PC-3 (cell line): ENCODE results near the gene PTPRD.

Experiments used
- EZH2 ChIP-seq: fragments of 300-600 bp; sonication (generic); IDR thresholded peaks from one replicate; pipeline ENCODE4 v1.6.1; 2017; ENCODE audit warnings: antibody characterized with exemption, mild to moderate bottlenecking, low read length; ENCODE audit not compliant: unreplicated experiment
- EZH2phosphoT487 ChIP-seq: fragments of 300-600 bp; sonication (generic); IDR thresholded peaks from 2 replicates; pipeline ENCODE4 v1.6.1; 2018; ENCODE audit warnings: mild to moderate bottlenecking, antibody characterized with exemption, low read length, borderline replicate concordance
- TF ChIP-seq, protein P1 (sequence below): fragments of 300-600 bp; sonication (generic); conservative IDR thresholded peaks from 2 replicates; pipeline ENCODE4 v1.5.1; 2017; ENCODE audit warnings: antibody characterized with exemption, low read depth, mild to moderate bottlenecking, low read length

DNA sequence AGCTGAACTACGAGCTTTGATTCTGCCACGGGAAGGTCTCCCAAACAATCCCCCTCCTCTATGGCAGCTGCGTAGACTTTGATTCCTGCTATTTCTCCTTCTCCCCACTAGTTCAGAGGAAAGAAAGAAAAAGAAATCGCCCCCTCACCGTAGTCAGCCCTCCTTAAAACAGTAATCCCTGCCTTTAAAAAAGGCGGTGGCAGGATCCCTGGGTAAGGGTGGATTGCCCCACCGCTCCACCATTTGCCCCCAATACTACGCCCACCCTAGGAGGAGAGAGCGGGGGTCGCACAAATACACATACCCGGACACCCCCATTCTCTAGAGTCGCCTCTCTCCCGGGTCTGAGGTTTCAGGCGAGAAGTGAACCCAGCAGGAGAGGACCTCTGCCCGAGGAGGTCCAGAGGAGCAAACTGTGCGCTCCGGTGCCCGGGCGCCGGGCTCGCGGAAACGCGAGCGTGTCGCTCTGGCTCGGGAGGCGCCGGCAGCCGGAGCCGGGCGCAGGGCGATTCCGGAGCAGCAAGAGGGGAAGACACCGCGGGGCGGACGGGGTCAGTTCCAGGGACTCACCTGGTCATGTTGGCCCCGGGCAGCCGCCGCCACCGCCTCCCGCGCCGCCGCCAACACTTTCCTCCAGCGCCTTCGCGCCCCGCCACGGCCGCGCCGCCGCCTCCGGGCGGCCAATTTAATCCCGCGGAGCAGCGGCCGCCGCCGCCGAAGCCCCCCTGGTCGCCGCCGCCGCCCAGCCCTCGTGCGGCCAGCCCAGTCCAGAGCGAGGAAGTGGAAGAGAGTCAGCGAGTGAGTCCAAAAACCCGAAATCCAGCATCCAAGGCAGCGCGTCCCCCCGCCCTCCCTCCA, 1755.5 kb downstream of the PTPRD start:
- TF ChIP-seq, protein P1, sequence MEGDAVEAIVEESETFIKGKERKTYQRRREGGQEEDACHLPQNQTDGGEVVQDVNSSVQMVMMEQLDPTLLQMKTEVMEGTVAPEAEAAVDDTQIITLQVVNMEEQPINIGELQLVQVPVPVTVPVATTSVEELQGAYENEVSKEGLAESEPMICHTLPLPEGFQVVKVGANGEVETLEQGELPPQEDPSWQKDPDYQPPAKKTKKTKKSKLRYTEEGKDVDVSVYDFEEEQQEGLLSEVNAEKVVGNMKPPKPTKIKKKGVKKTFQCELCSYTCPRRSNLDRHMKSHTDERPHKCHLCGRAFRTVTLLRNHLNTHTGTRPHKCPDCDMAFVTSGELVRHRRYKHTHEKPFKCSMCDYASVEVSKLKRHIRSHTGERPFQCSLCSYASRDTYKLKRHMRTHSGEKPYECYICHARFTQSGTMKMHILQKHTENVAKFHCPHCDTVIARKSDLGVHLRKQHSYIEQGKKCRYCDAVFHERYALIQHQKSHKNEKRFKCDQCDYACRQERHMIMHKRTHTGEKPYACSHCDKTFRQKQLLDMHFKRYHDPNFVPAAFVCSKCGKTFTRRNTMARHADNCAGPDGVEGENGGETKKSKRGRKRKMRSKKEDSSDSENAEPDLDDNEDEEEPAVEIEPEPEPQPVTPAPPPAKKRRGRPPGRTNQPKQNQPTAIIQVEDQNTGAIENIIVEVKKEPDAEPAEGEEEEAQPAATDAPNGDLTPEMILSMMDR, result no peak
- TF ChIP-seq EZH2 (no peak), EZH2phosphoT487 (no peak)
